ENCODE results near the gene KATNBL1.
"Not testable (repeated sequence)": the region's sequence is repeated elsewhere in the genome, so short reads cannot be mapped to it uniquely, and the experiment has no call there.

The KATNBL1 gene

GRCh38 chr15:34209421-34210282, at the start of gene KATNBL1:
Gene KATNBL1, minus strand, starts transcription at chr15:34210096. Its CDS starts 46,420 bp downstream, at chr15:34163676.
- DNase-seq = peak; percentile 93

GRCh38 chr15:34259566-34259965, 49.7 kb upstream of the KATNBL1 start:
- DNase-seq = no peak

- DNase-seq = no peak
These were observed 48.3 kb upstream of the KATNBL1 start for GRCh38 chr15:34258151-34258550.

- DNase-seq = no peak
These were observed 42.6 kb upstream of the KATNBL1 start for GRCh38 chr15:34252545-34252944.

- DNase-seq = no peak
These were observed 38.3 kb upstream of the KATNBL1 start for GRCh38 chr15:34248190-34248589.

GRCh38 chr15:34246276-34246976, 36.5 kb upstream of the KATNBL1 start:
- no peak for DNase-seq

GRCh38 chr15:34243226-34243625, 33.3 kb upstream of the KATNBL1 start:
- no peak for DNase-seq

- no peak for DNase-seq
These were observed 32.4 kb upstream of the KATNBL1 start for GRCh38 chr15:34242331-34242710.

- no peak for DNase-seq
These were observed 31.8 kb upstream of the KATNBL1 start for GRCh38 chr15:34241376-34242330.

- no peak for DNase-seq
These were observed 30.6 kb upstream of the KATNBL1 start for GRCh38 chr15:34240537-34240936.

GRCh38 chr15:34239151-34239808, 29.4 kb upstream of the KATNBL1 start:
- DNase-seq = no peak

- no peak for DNase-seq
These were observed 23.7 kb upstream of the KATNBL1 start for GRCh38 chr15:34233614-34234013.

- no peak for DNase-seq
These were observed 14.2 kb upstream of the KATNBL1 start for GRCh38 chr15:34223904-34224596.

- DNase-seq = no peak
These were observed 7.8 kb upstream of the KATNBL1 start for GRCh38 chr15:34217587-34218225.

GRCh38 chr15:34216527-34217270, 6.8 kb upstream of the KATNBL1 start:
- DNase-seq = no peak

- no peak for DNase-seq
These were observed 4.2 kb upstream of the KATNBL1 start for GRCh38 chr15:34214135-34214534.

- no peak for DNase-seq
These were observed 3.8 kb upstream of the KATNBL1 start for GRCh38 chr15:34213690-34214089.

- no peak for DNase-seq
These were observed 3.9 kb downstream of the KATNBL1 start for GRCh38 chr15:34206011-34206410.

GRCh38 chr15:34203936-34204335, 6.0 kb downstream of the KATNBL1 start:
- DNase-seq = no peak

- DNase-seq = no peak
These were observed 6.6 kb downstream of the KATNBL1 start for GRCh38 chr15:34203305-34203704.

GRCh38 chr15:34193272-34193671, 16.6 kb downstream of the KATNBL1 start:
- DNase-seq = not testable (repeated sequence)

Data from activated CD4-positive, alpha-beta T cell treated with anti-CD3 and anti-CD28 coated beads for 1 hour (primary cell).